ENCODE data around the gene CD96. TPM values are rescaled to one million over a fixed set of nuclear protein-coding genes. Genes with fewer than 3 reads are reported as not detected.

Gene CD96
- total RNA-seq, 1 experiment from 2014 or later = not detected

DNA sequence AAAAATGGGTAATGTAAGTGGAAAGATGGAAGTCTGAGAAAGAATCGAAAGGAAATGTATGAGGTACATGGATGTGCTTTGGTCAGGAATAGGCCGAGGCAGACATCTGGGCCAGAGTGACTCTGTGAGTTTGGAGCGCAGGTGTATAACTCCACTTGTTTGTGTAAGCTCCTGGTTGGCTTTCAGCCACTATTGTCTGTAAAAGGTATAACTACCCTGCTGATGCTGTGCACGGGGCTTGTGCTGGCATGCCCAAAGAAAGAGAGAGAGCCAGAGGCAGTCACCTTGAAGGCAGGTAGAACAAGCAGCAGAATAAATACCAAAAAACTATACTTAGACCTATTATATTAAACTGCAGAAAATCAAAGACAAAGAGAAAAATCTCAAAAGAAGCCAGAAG lies 32.7 kb upstream of the CD96 start:
- DNase-seq (no peak), ATAC-seq (no peak)
- Histone ChIP-seq H3K4me3 (ENCODE audit: low read length) (no peak overlapping the region), H3K36me3 (ENCODE audit: low read depth, low read length) (no peaks in the 10 kb centered on the region), H4K20me1 (ENCODE audit: low read length) (no peaks in the 10 kb centered on the region), H3K27ac (ENCODE audit: low read length) (no peak overlapping the region), H3K27me3 (ENCODE audit: low read length) (no peaks in the 10 kb centered on the region), H3K79me2 (ENCODE audit: low read length) (no peaks in the 10 kb centered on the region), H2AFZ (ENCODE audit: low read length) (no peak overlapping the region), H3K9ac (ENCODE audit: low read length) (no peak overlapping the region), H3K9me2 (replicated peaks; ENCODE audit: low read length) (no peaks in the 10 kb centered on the region), H3F3A (ENCODE audit: low read length, unreplicated experiment) (no peaks in the 10 kb centered on the region), H3K4me2 (ENCODE audit: low read length) (no peak overlapping the region), H3K4me1 (ENCODE audit: insufficient read depth, low read length) (no peaks in the 10 kb centered on the region), H3K9me3 (ENCODE audit: low read length) (no peaks in the 10 kb centered on the region)
- intact Hi-C loops (cut with micrococcal nuclease) = no loop called here
- TF ChIP-seq EZH2 (IDR thresholded peaks at IDR 0.05; ENCODE audit: low read length, unreplicated experiment) (no peak), CTCF (conservative IDR thresholded peaks at IDR 0.05; ENCODE audit: low read depth, low read length) (no peak), EZH2phosphoT487 (IDR thresholded peaks at IDR 0.05; ENCODE audit: borderline replicate concordance, low read length) (no peak)
- BruUV-seq (replicated peaks) = no TSS peak
- ChIA-PET CTCF (no interaction called here), POLR2A (ENCODE audit: unreplicated experiment) (no interaction called here)

DNA sequence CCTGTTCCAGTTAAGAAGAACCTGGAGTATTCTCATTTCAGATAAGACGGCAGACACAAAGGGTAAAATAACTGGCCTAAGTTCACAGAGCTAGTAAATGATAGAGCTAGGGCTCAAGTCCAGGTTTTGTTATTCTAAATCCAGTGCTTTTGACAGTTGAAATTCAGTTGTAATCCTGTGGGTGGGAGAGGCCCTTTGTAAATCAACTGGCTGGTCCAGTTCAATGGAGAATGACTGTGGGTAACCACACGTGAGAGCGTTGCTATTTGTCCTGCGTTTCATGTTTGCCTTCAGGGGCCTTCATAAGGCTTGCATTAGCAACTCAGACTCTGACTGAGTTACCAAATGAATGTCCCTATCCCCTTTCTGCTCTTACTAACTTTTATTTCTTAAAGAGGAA lies 24.2 kb upstream of the CD96 start:
- no peaks in the 10 kb centered on the region for H3K36me3 ChIP-seq (ENCODE audit: low read depth, low read length)
- no peaks in the 10 kb centered on the region for H3K27me3 ChIP-seq (ENCODE audit: low read length)
- no peaks in the 10 kb centered on the region for H3K9me2 ChIP-seq (replicated peaks; ENCODE audit: low read length)
- no peak for ATAC-seq
- no peaks in the 10 kb centered on the region for H4K20me1 ChIP-seq (ENCODE audit: low read length)
- H3F3A ChIP-seq (ENCODE audit: low read length, unreplicated experiment) = no peaks in the 10 kb centered on the region
- H3K9ac ChIP-seq (ENCODE audit: low read length) = no peak overlapping the region
- BruUV-seq (replicated peaks) = no TSS peak
- intact Hi-C loops (cut with micrococcal nuclease) = no loop called here
- no peak overlapping the region for H3K27ac ChIP-seq (ENCODE audit: low read length)
- no peaks in the 10 kb centered on the region for H3K79me2 ChIP-seq (ENCODE audit: low read length)
- H3K4me2 ChIP-seq (ENCODE audit: low read length) = no peak overlapping the region
- H2AFZ ChIP-seq (ENCODE audit: low read length) = no peak overlapping the region
- DNase-seq = no peak
- ChIA-PET CTCF (no interaction called here), POLR2A (ENCODE audit: unreplicated experiment) (no interaction called here)
- no peaks in the 10 kb centered on the region for H3K4me1 ChIP-seq (ENCODE audit: insufficient read depth, low read length)
- TF ChIP-seq CTCF (conservative IDR thresholded peaks at IDR 0.05; ENCODE audit: low read depth, low read length) (no peak), EZH2phosphoT487 (IDR thresholded peaks at IDR 0.05; ENCODE audit: borderline replicate concordance, low read length) (no peak), EZH2 (IDR thresholded peaks at IDR 0.05; ENCODE audit: low read length, unreplicated experiment) (no peak)
- no peak overlapping the region for H3K4me3 ChIP-seq (ENCODE audit: low read length)
- no peaks in the 10 kb centered on the region for H3K9me3 ChIP-seq (ENCODE audit: low read length)

GRCh38 chr3:111519178-111519855 lies 22.7 kb upstream of the CD96 start:
- ChIA-PET POLR2A (ENCODE audit: unreplicated experiment) (no interaction called here), CTCF (no interaction called here)
- Histone ChIP-seq H3K4me2 (ENCODE audit: low read length) (no peak overlapping the region), H3K9ac (ENCODE audit: low read length) (no peak overlapping the region), H3K9me2 (replicated peaks; ENCODE audit: low read length) (no peaks in the 10 kb centered on the region), H3K36me3 (ENCODE audit: low read depth, low read length) (no peaks in the 10 kb centered on the region), H2AFZ (ENCODE audit: low read length) (no peak overlapping the region), H3K4me3 (ENCODE audit: low read length) (no peak overlapping the region), H3K9me3 (ENCODE audit: low read length) (no peaks in the 10 kb centered on the region), H3K4me1 (ENCODE audit: insufficient read depth, low read length) (no peaks in the 10 kb centered on the region), H3K27ac (ENCODE audit: low read length) (no peak overlapping the region), H4K20me1 (ENCODE audit: low read length) (no peaks in the 10 kb centered on the region), H3K79me2 (ENCODE audit: low read length) (no peaks in the 10 kb centered on the region), H3F3A (ENCODE audit: low read length, unreplicated experiment) (no peaks in the 10 kb centered on the region), H3K27me3 (ENCODE audit: low read length) (no peaks in the 10 kb centered on the region)
- TF ChIP-seq EZH2 (IDR thresholded peaks at IDR 0.05; ENCODE audit: low read length, unreplicated experiment) = no peak
- no peak for TF ChIP-seq EZH2phosphoT487 (IDR thresholded peaks at IDR 0.05; ENCODE audit: borderline replicate concordance, low read length)
- TF ChIP-seq CTCF (conservative IDR thresholded peaks at IDR 0.05; ENCODE audit: low read depth, low read length) = no peak
- intact Hi-C loops (cut with micrococcal nuclease) = no loop called here
- no peak for DNase-seq
- BruUV-seq (replicated peaks) = no TSS peak
- no peak for ATAC-seq
